ENCODE measurements around the gene THBD. TPM values are rescaled to one million over a fixed set of nuclear protein-coding genes. Genes with fewer than 3 reads are reported as not detected.

THBD gene
- total and polyA plus RNA-seq, 9 of the 15 experiments (the other 6 are each of a cell fraction or from before 2014, with no cell fraction given), result 0.07 to 0.49 (median 0.33) TPM

DNA sequence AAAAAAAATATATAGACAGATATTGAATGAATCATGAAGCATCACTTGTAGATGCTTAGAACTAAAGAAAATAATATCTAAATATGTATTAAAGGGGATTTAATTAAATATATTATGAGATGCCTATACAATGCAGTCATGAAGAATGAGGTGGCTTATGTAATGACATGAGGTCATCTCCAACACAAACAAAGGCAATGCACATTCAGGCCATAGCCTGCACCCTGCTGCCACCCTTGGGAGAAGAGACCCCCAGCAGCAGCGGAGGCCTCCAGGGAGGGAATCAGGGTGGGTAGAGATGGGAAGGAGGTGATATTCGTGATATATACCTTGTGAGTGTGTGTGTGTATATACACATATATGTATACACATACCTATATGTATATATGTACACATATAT lies 40.8 kb downstream of the THBD start (continued):
- TF ChIP-seq GTF2F1 (IDR thresholded peaks at IDR 0.05; ENCODE audit: low read depth, low read length) (no peak), FOXJ3 (CRISPR knock-in tag; IDR thresholded peaks at IDR 0.05) (no peak), SIN3A (IDR thresholded peaks at IDR 0.05; ENCODE audit: borderline replicate concordance in 2 of 2, control insufficient read depth in 1 of 2, low read depth in 2 of 2, low read length in 2 of 2) (no peak), SRSF3 (IDR thresholded peaks at IDR 0.05; ENCODE audit: insufficient read depth, low read length) (no peak)

DNA sequence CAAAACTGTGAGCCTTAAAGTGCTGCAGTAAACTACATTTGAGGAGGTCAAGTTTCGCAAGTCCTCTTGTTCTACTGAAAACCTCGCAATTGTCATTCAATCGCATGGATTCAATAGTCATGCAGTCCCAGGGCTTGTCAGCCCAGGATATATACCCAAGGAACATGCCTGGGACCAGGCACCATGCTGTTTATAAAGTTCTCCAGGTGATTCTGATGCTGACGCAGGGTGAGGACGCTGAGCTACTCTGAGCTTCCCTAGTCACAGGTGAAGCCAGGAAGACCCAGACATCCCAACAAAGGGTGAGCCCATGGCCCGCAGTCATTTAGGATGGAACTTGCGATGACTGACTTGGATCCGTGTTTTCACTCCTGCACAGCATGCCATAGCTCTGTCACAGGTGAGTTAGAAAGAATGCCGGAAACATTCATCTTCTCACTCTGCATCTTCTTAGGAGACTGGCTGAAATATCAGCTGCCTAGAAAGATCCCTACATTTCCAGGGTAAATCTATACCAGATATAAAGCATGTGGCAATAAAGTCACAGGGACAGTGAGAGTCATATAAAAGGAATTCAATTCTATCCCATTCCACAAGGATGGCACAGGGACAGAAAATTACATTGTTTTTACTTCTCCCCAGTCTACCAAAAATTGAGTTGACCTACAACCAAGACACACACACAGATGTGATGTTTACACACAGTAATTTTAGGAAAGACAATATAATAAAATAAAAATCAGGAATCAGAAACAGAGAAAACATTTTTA lies 41.4 kb downstream of the THBD start:
- POLR2A ChIA-PET, result interaction anchor here (0.6 kb wide), 1 partner anchor 311 kb away, joined by 3 read pairs; no protein-coding TSS in a partner anchor
- intact Hi-C loops (cut with micrococcal nuclease), result no loop called here
- in situ Hi-C loops (cut with MboI), result no loop called here
- ATAC-seq (no peak), FAIRE-seq (no peak), DNase-seq (ENCODE audit: extremely low read depth in 1 of 4, low spot score in 3 of 4) (no peak)
- Histone ChIP-seq H3K4me3 (no peak overlapping the region), H4K20me1 (replicated peaks; ENCODE audit: control insufficient read depth, insufficient read depth, low read length) (no peaks in the 10 kb centered on the region), H3K9ac (ENCODE audit: insufficient read depth in 1 of 2, low read depth in 2 of 2, low read length in 2 of 2) (no peak overlapping the region), H3K27ac (ENCODE audit: extremely low read depth, low read depth, low read length) (no peak overlapping the region), H3K9me3 (replicated peaks; ENCODE audit: control insufficient read depth, insufficient read depth, low read depth, low read length) (no peaks in the 10 kb centered on the region), H3K79me2 (ENCODE audit: control insufficient read depth, insufficient read depth, low read length) (no peaks in the 10 kb centered on the region), H3K27me3 (ENCODE audit: control insufficient read depth in 2 of 2, insufficient read depth in 2 of 2, low read length in 2 of 2) (no peaks in the 10 kb centered on the region), H3K9me1 (ENCODE audit: control insufficient read depth, insufficient read depth, low read length) (no peaks in the 10 kb centered on the region), H3K4me2 (ENCODE audit: insufficient read depth, low read length) (no peak overlapping the region), H3K4me1 (replicated peaks in 1 of 2; ENCODE audit: control insufficient read depth in 2 of 2, insufficient read depth in 2 of 2, low read length in 2 of 2) (no peaks in the 10 kb centered on the region; a peak in 2 of 5 replicates), H3K36me3 (ENCODE audit: control insufficient read depth, insufficient read depth, low read length) (no peaks in the 10 kb centered on the region), H2AFZ (ENCODE audit: low read depth, low read length) (no peak overlapping the region)
- BruUV-seq (replicated peaks), result no TSS peak
- WGBS (ENCODE audit: insufficient coverage, low coverage, missing lambda C conversion rate), result 20% methylated on average over 9 of the region's 9 CpGs
- CTCF ChIA-PET (ENCODE audit: low intra/inter-chr PET ratio), result no interaction called here
- TF ChIP-seq ZNF384 (IDR thresholded peaks at IDR 0.05; ENCODE audit: low read depth, low read length) (no peak), IFI16 (CRISPR knock-in tag; IDR thresholded peaks at IDR 0.05) (no peak), NCOA4 (IDR thresholded peaks at IDR 0.05; ENCODE audit: partially characterized antibody) (no peak), ELF1 (tag; IDR thresholded peaks at IDR 0.05) (no peak), ZNF324 (CRISPR knock-in tag; IDR thresholded peaks at IDR 0.05) (no peak), DNMT1 (IDR thresholded peaks at IDR 0.05) (no peak)
